ENCODE data around the gene IGFLR1.

DNA sequence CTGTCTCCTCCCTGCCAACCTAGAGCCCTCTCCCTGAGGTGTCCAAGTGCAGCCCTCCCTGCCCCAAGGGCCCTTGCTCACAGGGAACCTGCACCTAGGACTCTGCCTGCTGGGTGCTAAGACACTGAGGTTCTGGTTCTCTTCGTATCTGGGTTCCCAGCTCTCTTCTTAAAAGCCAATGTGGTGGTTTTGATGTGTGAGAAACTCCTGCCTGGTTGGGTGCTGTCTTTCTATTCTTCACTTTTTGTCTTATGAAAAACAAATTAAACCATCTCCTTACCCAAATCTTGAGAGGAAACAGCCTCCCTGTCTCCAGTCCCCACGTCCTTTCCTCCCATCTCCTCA lies 28.8 kb downstream of the IGFLR1 start:
- TF ChIP-seq JUND (IDR thresholded peaks at IDR 0.05; ENCODE audit: low read length) = no peak
- TF ChIP-seq CTCF (IDR thresholded peaks at IDR 0.05; ENCODE audit: control extremely low read depth in 1 of 3, insufficient read depth in 1 of 3, low read depth in 1 of 3, low read length in 3 of 3) = no peak
- no peak for TF ChIP-seq EZH2 (IDR thresholded peaks at IDR 0.05; ENCODE audit: low read depth, low read length, severe bottlenecking)
- TF ChIP-seq, protein P1, sequence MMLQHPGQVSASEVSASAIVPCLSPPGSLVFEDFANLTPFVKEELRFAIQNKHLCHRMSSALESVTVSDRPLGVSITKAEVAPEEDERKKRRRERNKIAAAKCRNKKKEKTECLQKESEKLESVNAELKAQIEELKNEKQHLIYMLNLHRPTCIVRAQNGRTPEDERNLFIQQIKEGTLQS (IDR thresholded peaks at IDR 0.05; ENCODE audit: insufficient read depth, low read depth, low read length) = no peak
- TF ChIP-seq SAP30 (IDR thresholded peaks at IDR 0.05; ENCODE audit: insufficient read depth, insufficient replicate concordance, low read length) = no peak
- TF ChIP-seq SIN3A (conservative IDR thresholded peaks at IDR 0.05 in 1 of 2, IDR thresholded peaks at IDR 0.05 in 1 of 2; ENCODE audit: low read depth in 1 of 2, low read length in 2 of 2) = no peak
- no peak for TF ChIP-seq ZNF274 (IDR thresholded peaks at IDR 0.05; ENCODE audit: borderline replicate concordance, extremely low read depth, low read length)
- TF ChIP-seq SUZ12 (IDR thresholded peaks at IDR 0.05; ENCODE audit: low read length) = no peak

All from H1 (cell line).